CD4-positive, CD25-positive, alpha-beta regulatory T cell (primary cell): ENCODE measurements around the gene SLC32A1. TPM values are rescaled to one million over a fixed set of nuclear protein-coding genes. Genes with fewer than 3 reads are reported as not detected.

Experiments used
- ATAC-seq, 2 donors: fragments of 150-1000 bp; cut with Tn5 transposase; one replicate each; pipeline ENCODE4 v1.10.0; 2021; ENCODE audit warnings: low read depth in 2 of 2, moderate number of reproducible peaks in 2 of 2, moderate library complexity in 1 of 2
- DNase-seq, 3 donors: peaks; one replicate each; pipeline versions ENCODE4 v3.0.0 to v3.0.0-alpha.2; 2012 to 2022; ENCODE audit warnings: mixed read lengths in 1 of 3
- H3K27ac ChIP-seq: one replicate; pipeline ENCODE4 v1.7.0; 2013; ENCODE audit warnings: mild to moderate bottlenecking, low read length; ENCODE audit not compliant: insufficient read depth, poor library complexity, severe bottlenecking
- H3K27me3 ChIP-seq: one replicate; pipeline ENCODE4 v1.7.0; 2013; ENCODE audit warnings: low read length; ENCODE audit not compliant: control insufficient read depth, insufficient read depth
- H3K36me3 ChIP-seq: one replicate; pipeline ENCODE4 v1.7.0; 2013; ENCODE audit warnings: mild to moderate bottlenecking, low read length, moderate library complexity; ENCODE audit not compliant: control insufficient read depth, insufficient read depth
- H3K4me1 ChIP-seq: 2 replicates; pipeline ENCODE4 v1.7.0; 2013; ENCODE audit warnings: mild to moderate bottlenecking, low read length; ENCODE audit not compliant: insufficient read depth, control insufficient read depth, poor library complexity, severe bottlenecking
- H3K4me3 ChIP-seq: one replicate; pipeline ENCODE4 v1.7.0; 2013; ENCODE audit warnings: low read depth, mild to moderate bottlenecking, low read length, moderate library complexity
- H3K9me3 ChIP-seq, 2 experiments: 1 replicate in 1 of 2; 2 replicates in 1 of 2; pipeline ENCODE4 v1.7.0; 2013; ENCODE audit warnings: low read length in 2 of 2, mild to moderate bottlenecking in 1 of 2, moderate library complexity in 1 of 2; ENCODE audit not compliant: control insufficient read depth in 2 of 2
- H3K27ac Mint-ChIP-seq, 3 donors: one replicate each; pipeline ENCODE4 v1.8.0; 2020 to 2022; ENCODE audit warnings: mild to moderate bottlenecking in 3 of 3, mixed read lengths in 3 of 3, moderate library complexity in 2 of 3
- H3K27me3 Mint-ChIP-seq: one replicate; pipeline ENCODE4 v1.8.0; 2022; ENCODE audit warnings: mild to moderate bottlenecking, mixed read lengths
- H3K36me3 Mint-ChIP-seq: one replicate; pipeline ENCODE4 v1.8.0; 2020; ENCODE audit warnings: mixed read lengths
- H3K4me1 Mint-ChIP-seq, 4 donors: one replicate each; pipeline ENCODE4 v1.8.0; 2020 to 2022; ENCODE audit warnings: mixed read lengths in 4 of 4, mild to moderate bottlenecking in 1 of 4
- H3K4me3 Mint-ChIP-seq, 4 donors: one replicate each; pipeline ENCODE4 v1.8.0; 2020 to 2022; ENCODE audit warnings: mild to moderate bottlenecking in 4 of 4, mixed read lengths in 4 of 4, moderate library complexity in 3 of 4
- H3K9me3 Mint-ChIP-seq, 7 donors: one replicate each; pipeline ENCODE4 v1.8.0; 2020 to 2022; ENCODE audit warnings: mixed read lengths in 7 of 7, mild to moderate bottlenecking in 3 of 7, moderate library complexity in 2 of 7
- polyA plus RNA-seq, 4 donors: library from polyadenylated mRNA; unstranded; fragments of 300-500 nt; fragmentation: Illumina TruSeq; gene quantifications; one replicate each; pipeline ENCODE4 v1.2.3, GENCODE V29; 2021
- total RNA-seq: library from RNA; stranded (reverse); gene quantifications from one replicate; pipeline ENCODE4 v1.2.3, GENCODE V29; 2022

SLC32A1 gene
- total and polyA plus RNA-seq, 5 donors from 2014 or later = not detected

GRCh38 chr20:38730167-38730988, 6.1 kb downstream of the SLC32A1 start:
- peak overlapping the region; percentile 31 to 48 (median 33) for H3K27ac Mint-ChIP-seq
- H3K9me3 Mint-ChIP-seq = peaks cover 0 to 10% (median 2%) of the 10 kb centered on the region in 7 donors
- Histone ChIP-seq H3K36me3 (no peaks in the 10 kb centered on the region), H3K27me3 (peaks cover 54% of the 10 kb centered on the region), H3K4me3 (peak overlapping the region; percentile 77), H3K27ac (no peak overlapping the region), H3K9me3 (no peaks in the 10 kb centered on the region), H3K4me1 (peaks cover 57% of the 10 kb centered on the region)
- H3K4me1 Mint-ChIP-seq = peaks cover 6 to 56% (median 42%) of the 10 kb centered on the region in 4 donors
- peak overlapping the region; percentile 57 to 86 (median 80) for H3K4me3 Mint-ChIP-seq
- DNase-seq = peak in 1 of 3 donors; percentile 44
- H3K36me3 Mint-ChIP-seq = no peaks in the 10 kb centered on the region
- ATAC-seq = no peak
- H3K27me3 Mint-ChIP-seq = peaks cover 99% of the 10 kb centered on the region

- peaks cover 6 to 50% (median 36%) of the 10 kb centered on the region in 4 donors for H3K4me1 Mint-ChIP-seq
- peak; percentile 69 to 78 for ATAC-seq
- peak overlapping the region in 2 of 3 donors; percentile 31 to 33 for H3K27ac Mint-ChIP-seq
- peak; percentile 58 to 80 (median 73) for DNase-seq
- H3K36me3 ChIP-seq = no peaks in the 10 kb centered on the region
- peaks cover 0 to 9% (median 2%) of the 10 kb centered on the region in 7 donors for H3K9me3 Mint-ChIP-seq
- no peak overlapping the region for H3K27ac ChIP-seq
- no peaks in the 10 kb centered on the region for H3K9me3 ChIP-seq
- peak overlapping the region; percentile 57 to 86 (median 80) for H3K4me3 Mint-ChIP-seq
- peaks cover 51% of the 10 kb centered on the region for H3K4me1 ChIP-seq
- peaks cover 99% of the 10 kb centered on the region for H3K27me3 Mint-ChIP-seq
- peaks cover 57% of the 10 kb centered on the region for H3K27me3 ChIP-seq
- no peaks in the 10 kb centered on the region for H3K36me3 Mint-ChIP-seq
- peak overlapping the region; percentile 77 for H3K4me3 ChIP-seq
These were observed 6.9 kb downstream of the SLC32A1 start for GRCh38 chr20:38730989-38731737.

- Histone ChIP-seq H3K4me3 (no peak overlapping the region), H3K27me3 (peaks cover 55% of the 10 kb centered on the region), H3K9me3 (no peaks in the 10 kb centered on the region), H3K4me1 (peaks cover 47% of the 10 kb centered on the region), H3K27ac (no peak overlapping the region), H3K36me3 (no peaks in the 10 kb centered on the region)
- H3K4me1 Mint-ChIP-seq = peaks cover 6 to 46% (median 32%) of the 10 kb centered on the region in 4 donors
- peaks cover 0 to 9% (median 2%) of the 10 kb centered on the region in 7 donors for H3K9me3 Mint-ChIP-seq
- no peaks in the 10 kb centered on the region for H3K36me3 Mint-ChIP-seq
- DNase-seq = no peak
- ATAC-seq = no peak
- H3K4me3 Mint-ChIP-seq = peak overlapping the region; percentile 57 to 86 (median 80)
- H3K27ac Mint-ChIP-seq = no peak overlapping the region
- peaks cover 99% of the 10 kb centered on the region for H3K27me3 Mint-ChIP-seq
These were observed 7.4 kb downstream of the SLC32A1 start for GRCh38 chr20:38731738-38732113.

GRCh38 chr20:38732981-38733380, 8.7 kb downstream of the SLC32A1 start:
- H3K36me3 ChIP-seq = no peaks in the 10 kb centered on the region
- H3K4me1 ChIP-seq = peaks cover 35% of the 10 kb centered on the region
- no peak overlapping the region for H3K27ac Mint-ChIP-seq
- no peak overlapping the region for H3K27ac ChIP-seq
- no peaks in the 10 kb centered on the region for H3K36me3 Mint-ChIP-seq
- DNase-seq (no peak), ATAC-seq (no peak)
- H3K27me3 ChIP-seq = peaks cover 44% of the 10 kb centered on the region
- H3K4me1 Mint-ChIP-seq = peaks cover 6 to 33% (median 21%) of the 10 kb centered on the region in 4 donors
- no peak overlapping the region for H3K4me3 ChIP-seq
- H3K4me3 Mint-ChIP-seq = no peak overlapping the region
- peaks cover 0 to 8% (median 2%) of the 10 kb centered on the region in 7 donors for H3K9me3 Mint-ChIP-seq
- no peaks in the 10 kb centered on the region for H3K9me3 ChIP-seq
- H3K27me3 Mint-ChIP-seq = peaks cover 93% of the 10 kb centered on the region

- peaks cover 0 to 7% (median 2%) of the 10 kb centered on the region in 7 donors for H3K9me3 Mint-ChIP-seq
- peaks cover 15% of the 10 kb centered on the region for H3K4me1 ChIP-seq
- DNase-seq = no peak
- H3K27ac Mint-ChIP-seq = peak overlapping the region in 1 of 3 donors; percentile 33
- peaks cover 37% of the 10 kb centered on the region for H3K27me3 ChIP-seq
- H3K9me3 ChIP-seq = no peaks in the 10 kb centered on the region
- H3K4me3 Mint-ChIP-seq = no peak overlapping the region
- H3K27ac ChIP-seq = no peak overlapping the region
- ATAC-seq = no peak
- H3K27me3 Mint-ChIP-seq = peaks cover 89% of the 10 kb centered on the region
- H3K4me1 Mint-ChIP-seq = peaks cover 0 to 15% (median 9%) of the 10 kb centered on the region in 4 donors
- H3K4me3 ChIP-seq = no peak overlapping the region
- no peaks in the 10 kb centered on the region for H3K36me3 Mint-ChIP-seq
- H3K36me3 ChIP-seq = no peaks in the 10 kb centered on the region
These were observed 10.9 kb downstream of the SLC32A1 start for GRCh38 chr20:38735172-38735571.

- Mint-ChIP-seq H3K27ac (no peak overlapping the region), H3K36me3 (no peaks in the 10 kb centered on the region)
- no peaks in the 10 kb centered on the region for H3K36me3 ChIP-seq
These were observed 13.6 kb downstream of the SLC32A1 start for GRCh38 chr20:38737887-38738286.

GRCh38 chr20:38745757-38746156, 21.5 kb downstream of the SLC32A1 start:
- H3K9me3 ChIP-seq = no peaks in the 10 kb centered on the region
- H3K27me3 ChIP-seq = peaks cover 11% of the 10 kb centered on the region
- no peak overlapping the region for H3K27ac ChIP-seq
- Mint-ChIP-seq H3K27ac (no peak overlapping the region), H3K27me3 (peaks cover 26% of the 10 kb centered on the region), H3K4me1 (peaks cover 0 to 24% (median 16%) of the 10 kb centered on the region in 4 donors), H3K4me3 (peak overlapping the region in 2 of 4 donors; percentile 39 to 82), H3K36me3 (peaks cover 4% of the 10 kb centered on the region), H3K9me3 (no peaks in the 10 kb centered on the region)
- ATAC-seq (no peak), DNase-seq (no peak)
- H3K4me1 ChIP-seq = peaks cover 16% of the 10 kb centered on the region
- peaks cover 3% of the 10 kb centered on the region for H3K36me3 ChIP-seq
- H3K4me3 ChIP-seq = no peak overlapping the region

More at GRCh38 chr20:38737887-38738286, 13.6 kb downstream of the SLC32A1 start:
- Histone ChIP-seq H3K4me1 (no peaks in the 10 kb centered on the region), H3K9me3 (no peaks in the 10 kb centered on the region), H3K4me3 (no peak overlapping the region), H3K27ac (no peak overlapping the region), H3K27me3 (peaks cover 41% of the 10 kb centered on the region)
- Mint-ChIP-seq H3K9me3 (peaks cover 0 to 2% (median 0%) of the 10 kb centered on the region in 7 donors), H3K4me3 (no peak overlapping the region), H3K27me3 (peaks cover 84% of the 10 kb centered on the region), H3K4me1 (no peaks in the 10 kb centered on the region)
- ATAC-seq (no peak), DNase-seq (no peak)
